ENCODE data around the gene CAMTA1.

Gene CAMTA1

GRCh38 chr1:6982443-6982842 is 197.2 kb downstream of the CAMTA1 start:
- no peak overlapping the region for H3K4me3 ChIP-seq (ENCODE audit: low read depth, low read length)
- no peak for TF ChIP-seq CTCF (IDR thresholded peaks at IDR 0.05; ENCODE audit: borderline replicate concordance, insufficient read depth, low read depth, low read length)

GRCh38 chr1:6982860-6983259 is 197.6 kb downstream of the CAMTA1 start:
- no peak for TF ChIP-seq CTCF (IDR thresholded peaks at IDR 0.05; ENCODE audit: borderline replicate concordance, insufficient read depth, low read depth, low read length)
- no peak overlapping the region for H3K4me3 ChIP-seq (ENCODE audit: low read depth, low read length)

- TF ChIP-seq CTCF (IDR thresholded peaks at IDR 0.05; ENCODE audit: borderline replicate concordance, insufficient read depth, low read depth, low read length), result no peak
- H3K4me3 ChIP-seq (ENCODE audit: low read depth, low read length), result no peak overlapping the region
These were observed 199.3 kb downstream of the CAMTA1 start for GRCh38 chr1:6984536-6984935.

GRCh38 chr1:6984986-6985385 is 199.7 kb downstream of the CAMTA1 start:
- H3K4me3 ChIP-seq (ENCODE audit: low read depth, low read length), result no peak overlapping the region
- no peak for TF ChIP-seq CTCF (IDR thresholded peaks at IDR 0.05; ENCODE audit: borderline replicate concordance, insufficient read depth, low read depth, low read length)

- H3K4me3 ChIP-seq (ENCODE audit: low read depth, low read length), result no peak overlapping the region
- no peak for TF ChIP-seq CTCF (IDR thresholded peaks at IDR 0.05; ENCODE audit: borderline replicate concordance, insufficient read depth, low read depth, low read length)
These were observed 200.5 kb downstream of the CAMTA1 start for GRCh38 chr1:6985549-6986276.

GRCh38 chr1:6986281-6986680 is 201.0 kb downstream of the CAMTA1 start:
- no peak overlapping the region for H3K4me3 ChIP-seq (ENCODE audit: low read depth, low read length)
- TF ChIP-seq CTCF (IDR thresholded peaks at IDR 0.05; ENCODE audit: borderline replicate concordance, insufficient read depth, low read depth, low read length), result no peak

GRCh38 chr1:6987940-6988339 is 202.7 kb downstream of the CAMTA1 start:
- no peak overlapping the region for H3K4me3 ChIP-seq (ENCODE audit: low read depth, low read length)
- no peak for TF ChIP-seq CTCF (IDR thresholded peaks at IDR 0.05; ENCODE audit: borderline replicate concordance, insufficient read depth, low read depth, low read length)
